ENCODE results near the gene C1orf53.

Gene C1orf53

GRCh38 chr1:197907846-197908616 lies 5.6 kb downstream of the C1orf53 start:
- no peak for DNase-seq (ENCODE audit: low read depth in 2 of 2)
- H3K4me3 ChIP-seq (replicated peaks in 1 of 2; ENCODE audit: low read depth in 2 of 2, low read length in 2 of 2) = no peak overlapping the region
- TF ChIP-seq CTCF (IDR thresholded peaks at IDR 0.05; ENCODE audit: low read depth, low read length) = no peak

GRCh38 chr1:197908716-197909220 lies 6.3 kb downstream of the C1orf53 start:
- no peak for TF ChIP-seq CTCF (IDR thresholded peaks at IDR 0.05; ENCODE audit: low read depth, low read length)
- H3K4me3 ChIP-seq (replicated peaks in 1 of 2; ENCODE audit: low read depth in 2 of 2, low read length in 2 of 2) = no peak overlapping the region
- DNase-seq (ENCODE audit: low read depth in 2 of 2) = no peak

GRCh38 chr1:197909384-197909783 lies 7.0 kb downstream of the C1orf53 start:
- TF ChIP-seq CTCF (IDR thresholded peaks at IDR 0.05; ENCODE audit: low read depth, low read length) = no peak
- H3K4me3 ChIP-seq (replicated peaks in 1 of 2; ENCODE audit: low read depth in 2 of 2, low read length in 2 of 2) = no peak overlapping the region
- DNase-seq (ENCODE audit: low read depth in 2 of 2) = no peak

GRCh38 chr1:197910120-197910991 lies 7.9 kb downstream of the C1orf53 start:
- H3K4me3 ChIP-seq (replicated peaks in 1 of 2; ENCODE audit: low read depth in 2 of 2, low read length in 2 of 2) = no peak overlapping the region

GRCh38 chr1:197911111-197911856 lies 8.9 kb downstream of the C1orf53 start:
- TF ChIP-seq CTCF (IDR thresholded peaks at IDR 0.05; ENCODE audit: low read depth, low read length) = no peak
- no peak for DNase-seq (ENCODE audit: low read depth in 2 of 2)
- no peak overlapping the region for H3K4me3 ChIP-seq (replicated peaks in 1 of 2; ENCODE audit: low read depth in 2 of 2, low read length in 2 of 2)

More at GRCh38 chr1:197910120-197910991, 7.9 kb downstream of the C1orf53 start:
- TF ChIP-seq CTCF (IDR thresholded peaks at IDR 0.05; ENCODE audit: low read depth, low read length) = no peak
- no peak for DNase-seq (ENCODE audit: low read depth in 2 of 2)
